IMR-90 (cell line): ENCODE data around the gene OSGIN1. TPM values are rescaled to one million over a fixed set of nuclear protein-coding genes. Genes with fewer than 3 reads are reported as not detected.

Source experiments
- ATAC-seq: fragments of 200-7000 bp; cut with Tn5 transposase; 2 replicates; pipeline ENCODE4 v1.9.1; 2020; ENCODE audit warnings: low read depth, mild to moderate bottlenecking, moderate library complexity
- BruUV-seq: library from RNA; stranded (reverse); fragments of 400-500 nt; replicated peaks from 2 replicates; lab custom pipeline; 2021; lab: Mats Ljungman, UMichigan
- CTCF ChIA-PET: fragments of 300-600 bp; formaldehyde crosslinking; extraction: SDS; loops from one replicate; lab custom pipeline; 2021; ENCODE audit warnings: antibody characterized with exemption; lab: Yijun Ruan, JAX
- POLR2A ChIA-PET: fragments of 300-600 bp; sonication (Branson Sonifier 250); formaldehyde crosslinking; loops from one replicate; lab custom pipeline; 2022; ENCODE audit warnings: antibody characterized with exemption; ENCODE audit not compliant: unreplicated experiment; lab: Charles Lee
- DNase-seq: peaks from one replicate; pipeline ENCODE4 v3.0.0; 2013
- H2AFZ ChIP-seq: replicated peaks from 2 replicates; pipeline ENCODE3; 2013; ENCODE audit warnings: low read length, mild to moderate bottlenecking; ENCODE audit not compliant: poor library complexity
- H2AK5ac ChIP-seq: 2 replicates; pipeline ENCODE4 v1.6.1; 2013; ENCODE audit warnings: low read depth, low read length, inconsistent platforms
- H2AK9ac ChIP-seq: replicated peaks from 2 replicates; pipeline ENCODE3; 2013; ENCODE audit warnings: mild to moderate bottlenecking, low read depth, low read length, moderate library complexity; ENCODE audit not compliant: poor library complexity
- H2BK120ac ChIP-seq: 2 replicates; pipeline ENCODE4 v1.6.1; 2013; ENCODE audit warnings: low read depth, low read length, inconsistent platforms
- H2BK15ac ChIP-seq: 3 replicates; pipeline ENCODE4 v1.6.1; 2013; ENCODE audit warnings: low read depth, low read length, inconsistent platforms
- H2BK20ac ChIP-seq: 2 replicates; pipeline ENCODE4 v1.6.1; 2013; ENCODE audit warnings: low read depth, mild to moderate bottlenecking, inconsistent platforms, low read length, moderate library complexity
- H2BK5ac ChIP-seq: 2 replicates; pipeline ENCODE4 v1.6.1; 2013; ENCODE audit warnings: mild to moderate bottlenecking, low read depth, low read length, inconsistent platforms; ENCODE audit not compliant: poor library complexity, severe bottlenecking
- H3K14ac ChIP-seq: replicated peaks from 2 replicates; pipeline ENCODE4 v1.6.1; 2013; ENCODE audit warnings: low read depth, low read length, inconsistent platforms
- H3K18ac ChIP-seq: 2 replicates; pipeline ENCODE4 v1.6.1; 2013; ENCODE audit warnings: low read depth, low read length, control low read depth
- H3K23ac ChIP-seq: 2 replicates; pipeline ENCODE4 v1.6.1; 2013; ENCODE audit warnings: low read depth, low read length, inconsistent platforms
- H3K27ac ChIP-seq: 2 replicates; pipeline ENCODE4 v1.5.1; 2013; ENCODE audit warnings: mild to moderate bottlenecking, control low read depth, low read length; ENCODE audit not compliant: insufficient read depth
- H3K27me3 ChIP-seq: 2 replicates; pipeline ENCODE4 v1.6.1; 2013; ENCODE audit warnings: low read length; ENCODE audit not compliant: control insufficient read depth, insufficient read depth
- H3K36me3 ChIP-seq: 2 replicates; pipeline ENCODE4 v1.6.1; 2013; ENCODE audit warnings: low read length, mixed read lengths; ENCODE audit not compliant: control insufficient read depth, insufficient read depth
- H3K4ac ChIP-seq: 2 replicates; pipeline ENCODE4 v1.6.1; 2013; ENCODE audit warnings: low read depth, low read length, inconsistent platforms
- H3K4me1 ChIP-seq: 2 replicates; pipeline ENCODE4 v1.6.1; 2013; ENCODE audit warnings: low read length, mixed read lengths; ENCODE audit not compliant: control insufficient read depth, insufficient read depth
- H3K4me2 ChIP-seq: 2 replicates; pipeline ENCODE4 v1.6.1; 2013; ENCODE audit warnings: low read depth, mild to moderate bottlenecking, control low read depth, low read length, moderate library complexity
- H3K4me3 ChIP-seq: 2 replicates; pipeline ENCODE4 v1.5.1; 2013; ENCODE audit warnings: low read depth, mild to moderate bottlenecking, control low read depth, low read length, moderate library complexity; ENCODE audit not compliant: insufficient read depth
- H3K56ac ChIP-seq: 2 replicates; pipeline ENCODE4 v1.6.1; 2013; ENCODE audit warnings: low read length, inconsistent platforms; ENCODE audit not compliant: insufficient read depth; ENCODE audit errors: extremely low read depth
- H3K79me1 ChIP-seq, 2 experiments: 2 replicates each; pipeline ENCODE4 v1.6.1; 2013; ENCODE audit warnings: low read length in 2 of 2, inconsistent platforms in 1 of 2, low read depth in 1 of 2
- H3K9ac ChIP-seq: 2 replicates; pipeline ENCODE4 v1.6.1; 2013; ENCODE audit warnings: low read depth, low read length, control low read depth
- H3K9me1 ChIP-seq: 2 replicates; pipeline ENCODE4 v1.6.1; 2013; ENCODE audit warnings: low read length, inconsistent platforms; ENCODE audit not compliant: insufficient read depth
- H3K9me3 ChIP-seq: 2 replicates; pipeline ENCODE4 v1.6.1; 2013; ENCODE audit warnings: low read length; ENCODE audit not compliant: control insufficient read depth, insufficient read depth
- H4K20me1 ChIP-seq: 2 replicates; pipeline ENCODE4 v1.6.1; 2013; ENCODE audit warnings: low read length, inconsistent platforms; ENCODE audit not compliant: insufficient read depth
- H4K5ac ChIP-seq: 2 replicates; pipeline ENCODE4 v1.6.1; 2013; ENCODE audit warnings: mild to moderate bottlenecking, low read depth, low read length, control low read depth
- H4K8ac ChIP-seq, 2 experiments: 2 replicates each; pipeline ENCODE4 v1.6.1; 2013; ENCODE audit warnings: low read depth in 2 of 2, low read length in 2 of 2, control low read depth in 1 of 2, inconsistent platforms in 1 of 2
- H4K91ac ChIP-seq: 2 replicates; pipeline ENCODE4 v1.6.1; 2013; ENCODE audit warnings: low read depth, low read length, inconsistent platforms; ENCODE audit not compliant: insufficient read depth
- MXI1 ChIP-seq: IDR thresholded peaks from 2 replicates; pipeline ENCODE4 v1.6.1; 2012; ENCODE audit warnings: low read depth, mild to moderate bottlenecking, low read length, moderate library complexity, borderline replicate concordance
- SMC3 ChIP-seq: fragments of 150-350 bp; IDR thresholded peaks from 2 replicates; pipeline ENCODE4 v1.6.1; 2016; ENCODE audit warnings: low read depth, mild to moderate bottlenecking, antibody characterized with exemption, low read length, moderate library complexity
- WGBS, 2 experiments: methylation state at CpG; one replicate each; pipeline versions ENCODE4 v1.1.5 to v1.1.7; 2013; ENCODE audit warnings: missing lambda C conversion rate in 2 of 2; ENCODE audit not compliant: insufficient read length in 1 of 2; ENCODE audit errors: extremely low coverage in 2 of 2; 5-methylcytosine and 5-hydroxymethylcytosine counted together
- dilution Hi-C: fragments of 300-500 bp; cut with HindIII; formaldehyde crosslinking; loops from one replicate; pipeline ENCODE4 v1.14.3; 2018; ENCODE audit warnings: low sequenced_read_pairs; ENCODE audit not compliant: unreplicated experiment
- in situ Hi-C: fragments of 300-500 bp; cut with MboI; formaldehyde crosslinking; loops from 3 replicates; pipeline ENCODE4 v1.14.3; 2019; ENCODE audit warnings: low sequenced_read_pairs, inconsistent platforms, mixed read lengths
- intact Hi-C: fragments of 100-400 bp; cut with micrococcal nuclease; formaldehyde crosslinking; loops from 2 replicates; pipeline ENCODE4 v1.10.0; 2022
- polyA plus RNA-seq, 3 experiments: library from polyadenylated mRNA; depleted of rRNA; stranded (reverse); fragments of >200 nt; gene quantifications; 2 replicates each; pipeline ENCODE4 v1.2.3, GENCODE V29; 2012; ENCODE audit warnings: low replicate concordance in 1 of 3
- total RNA-seq: library from RNA; depleted of rRNA; stranded (reverse); fragments of >200 nt; gene quantifications from 2 replicates; pipeline ENCODE4 v1.2.3, GENCODE V29; 2012
- TF ChIP-seq, protein P1 (sequence below): fragments of 150-350 bp; IDR thresholded peaks from 2 replicates; pipeline ENCODE4 v1.6.1; 2017; ENCODE audit warnings: mild to moderate bottlenecking, antibody characterized with exemption, low read length, low read depth

OSGIN1 gene
- total and polyA plus RNA-seq, 2 of the 4 experiments (the other 2 are of a cell fraction): 0.90 to 6.4 TPM

DNA sequence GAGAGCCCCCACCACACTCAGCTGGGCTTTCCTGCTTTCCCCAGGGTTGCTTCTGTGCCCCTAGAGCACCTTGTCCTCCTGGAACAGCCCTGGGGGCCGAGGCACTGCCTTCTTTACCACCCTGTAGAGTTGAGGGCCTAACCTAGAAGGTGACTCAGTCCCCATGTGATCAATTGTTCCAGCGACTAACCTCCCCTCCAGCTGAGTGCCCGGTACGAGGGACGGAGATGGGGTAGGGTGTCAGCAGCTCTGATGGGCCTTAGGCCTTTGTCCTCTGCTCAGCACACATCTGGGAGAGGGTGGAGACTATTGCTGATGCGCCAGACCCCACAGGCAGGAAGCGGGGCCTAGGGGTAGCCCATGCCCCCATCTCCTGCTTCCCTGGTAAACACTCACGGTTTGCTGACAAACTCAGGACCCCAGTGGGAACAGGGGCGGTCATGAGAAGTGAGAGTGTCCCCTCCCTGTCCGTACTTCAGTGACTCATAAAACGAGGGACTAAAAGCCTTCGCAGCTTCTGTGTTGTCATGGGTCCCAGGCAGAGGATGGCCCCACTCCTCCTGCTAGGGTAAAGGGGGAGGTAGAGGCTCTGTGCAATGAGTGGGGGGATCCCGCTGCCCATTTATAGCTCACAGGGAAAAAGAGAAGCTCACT lies 48.1 kb downstream of the OSGIN1 start:
- Histone ChIP-seq H2AK5ac (no peak overlapping the region), H3K9ac (no peak overlapping the region), H3K14ac (no peak overlapping the region), H3K23ac (no peak overlapping the region), H2AK9ac (no peak overlapping the region), H3K79me1 (no peaks in the 10 kb centered on the region), H2BK120ac (no peak overlapping the region), H3K4me1 (no peaks in the 10 kb centered on the region), H4K91ac (no peak overlapping the region), H3K56ac (no peak overlapping the region), H2BK20ac (no peak overlapping the region), H3K4me2 (no peak overlapping the region), H3K27me3 (peaks cover 41% of the 10 kb centered on the region), H2BK15ac (no peak overlapping the region), H4K20me1 (no peaks in the 10 kb centered on the region; the same call in 1 of the 2 replicates), H3K27ac (no peak overlapping the region), H2AFZ (no peak overlapping the region), H3K4ac (no peak overlapping the region), H4K5ac (no peak overlapping the region), H3K9me3 (no peaks in the 10 kb centered on the region), H4K8ac (no peak overlapping the region), H3K9me1 (0 out of 2 replicates have a peak, but pooled peaks cover 3% of the 10 kb centered on the region), H3K36me3 (no peaks in the 10 kb centered on the region), H2BK5ac (no peak overlapping the region), H3K18ac (no peak overlapping the region), H3K4me3 (no peak overlapping the region)
- no CpG with 5 or more reads among the region's 13 CpGs for WGBS, 2 experiments
- ATAC-seq (no peak), DNase-seq (no peak)
- BruUV-seq: no TSS peak
- TF ChIP-seq SMC3 (no peak), MXI1 (no peak)
- TF ChIP-seq, protein P1, sequence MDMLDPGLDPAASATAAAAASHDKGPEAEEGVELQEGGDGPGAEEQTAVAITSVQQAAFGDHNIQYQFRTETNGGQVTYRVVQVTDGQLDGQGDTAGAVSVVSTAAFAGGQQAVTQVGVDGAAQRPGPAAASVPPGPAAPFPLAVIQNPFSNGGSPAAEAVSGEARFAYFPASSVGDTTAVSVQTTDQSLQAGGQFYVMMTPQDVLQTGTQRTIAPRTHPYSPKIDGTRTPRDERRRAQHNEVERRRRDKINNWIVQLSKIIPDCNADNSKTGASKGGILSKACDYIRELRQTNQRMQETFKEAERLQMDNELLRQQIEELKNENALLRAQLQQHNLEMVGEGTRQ: peak; percentile 32; the same call in 1 of the 2 replicates
- dilution Hi-C loops (no loop called here), in situ Hi-C loops (no loop called here), intact Hi-C loops (no loop called here)
- ChIA-PET POLR2A (no interaction called here), CTCF (no interaction called here)
